WTC11 (cell line): ENCODE results near the gene SERPING1.

Experiments used
- ATF6 ChIP-seq: sonication (generic); formaldehyde crosslinking; IDR thresholded peaks from 2 replicates; pipeline ENCODE4 v1.8.1; 2023; ENCODE audit warnings: mild to moderate bottlenecking, missing genetic modification reagents
- CBFB ChIP-seq: sonication (generic); formaldehyde crosslinking; IDR thresholded peaks from 2 replicates; pipeline ENCODE4 v1.8.1; 2022; ENCODE audit warnings: mild to moderate bottlenecking, low read depth, missing genetic modification reagents
- CTCF ChIP-seq: fragments of 200-600 bp; IDR thresholded peaks from 2 replicates; pipeline ENCODE4 v1.8.0; 2022; ENCODE audit warnings: antibody characterized with exemption
- FOXJ3 ChIP-seq: sonication (generic); formaldehyde crosslinking; IDR thresholded peaks from 2 replicates; pipeline ENCODE4 v1.9.0; 2021; ENCODE audit warnings: missing genetic modification reagents, mild to moderate bottlenecking, borderline replicate concordance
- FOXP1 ChIP-seq: sonication (generic); formaldehyde crosslinking; IDR thresholded peaks from 2 replicates; pipeline ENCODE4 v1.8.0; 2022; ENCODE audit warnings: missing genetic modification reagents, mild to moderate bottlenecking, moderate library complexity, borderline replicate concordance
- GABPB1 ChIP-seq: sonication (generic); formaldehyde crosslinking; IDR thresholded peaks from 2 replicates; pipeline ENCODE4 v1.8.1; 2023; ENCODE audit warnings: mild to moderate bottlenecking, missing genetic modification reagents
- NR2C2 ChIP-seq: sonication (generic); formaldehyde crosslinking; IDR thresholded peaks from 2 replicates; pipeline ENCODE4 v1.8.0; 2022; ENCODE audit warnings: mild to moderate bottlenecking, missing genetic modification reagents

- no peak for TF ChIP-seq CBFB (CRISPR knock-in tag)
- TF ChIP-seq CTCF: no peak
- no peak for TF ChIP-seq GABPB1 (CRISPR knock-in tag)
- no peak for TF ChIP-seq NR2C2
- TF ChIP-seq FOXP1 (CRISPR knock-in tag): no peak
- no peak for TF ChIP-seq FOXJ3 (CRISPR knock-in tag)
- TF ChIP-seq ATF6 (CRISPR knock-in tag): no peak
Measured at GRCh38 chr11:57614234-57614772, 16.8 kb downstream of the SERPING1 start.
